Measurements from ENCODE around the gene UQCC3.
"Not testable (repeated sequence)": the region's sequence is repeated elsewhere in the genome, so short reads cannot be mapped to it uniquely, and the experiment has no call there.

UQCC3 gene, protein sequence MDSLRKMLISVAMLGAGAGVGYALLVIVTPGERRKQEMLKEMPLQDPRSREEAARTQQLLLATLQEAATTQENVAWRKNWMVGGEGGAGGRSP

DNA sequence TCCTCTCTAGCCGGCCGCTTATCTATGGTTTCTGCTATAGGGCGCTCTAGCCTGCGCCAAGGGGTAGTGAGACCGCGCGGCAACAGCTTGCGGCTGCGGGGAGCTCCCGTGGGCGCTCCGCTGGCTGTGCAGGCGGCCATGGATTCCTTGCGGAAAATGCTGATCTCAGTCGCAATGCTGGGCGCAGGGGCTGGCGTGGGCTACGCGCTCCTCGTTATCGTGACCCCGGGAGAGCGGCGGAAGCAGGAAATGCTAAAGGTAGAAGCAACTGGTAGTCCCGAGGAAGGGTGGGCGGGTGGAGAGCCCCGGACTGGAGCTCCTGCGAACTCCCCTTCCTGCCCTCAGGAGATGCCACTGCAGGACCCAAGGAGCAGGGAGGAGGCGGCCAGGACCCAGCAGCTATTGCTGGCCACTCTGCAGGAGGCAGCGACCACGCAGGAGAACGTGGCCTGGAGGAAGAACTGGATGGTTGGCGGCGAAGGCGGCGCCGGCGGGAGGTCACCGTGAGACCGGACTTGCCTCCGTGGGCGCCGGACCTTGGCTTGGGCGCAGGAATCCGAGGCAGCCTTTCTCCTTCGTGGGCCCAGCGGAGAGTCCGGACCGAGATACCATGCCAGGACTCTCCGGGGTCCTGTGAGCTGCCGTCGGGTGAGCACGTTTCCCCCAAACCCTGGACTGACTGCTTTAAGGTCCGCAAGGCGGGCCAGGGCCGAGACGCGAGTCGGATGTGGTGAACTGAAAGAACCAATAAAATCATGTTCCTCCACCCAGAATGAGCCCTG is at the start of gene UQCC3, which contains the start of gene LBHD1:
TSS of gene UQCC3 (plus strand) at position 66 of the 782 bp plus-strand sequence. CDS start at position 139, 73 bp downstream.
TSS of gene LBHD1 (minus strand) at position 660 of the 782 bp plus-strand sequence. CDS start 2,236 bp downstream, outside the sequence.
- peak; percentile 65 for DNase-seq

DNA sequence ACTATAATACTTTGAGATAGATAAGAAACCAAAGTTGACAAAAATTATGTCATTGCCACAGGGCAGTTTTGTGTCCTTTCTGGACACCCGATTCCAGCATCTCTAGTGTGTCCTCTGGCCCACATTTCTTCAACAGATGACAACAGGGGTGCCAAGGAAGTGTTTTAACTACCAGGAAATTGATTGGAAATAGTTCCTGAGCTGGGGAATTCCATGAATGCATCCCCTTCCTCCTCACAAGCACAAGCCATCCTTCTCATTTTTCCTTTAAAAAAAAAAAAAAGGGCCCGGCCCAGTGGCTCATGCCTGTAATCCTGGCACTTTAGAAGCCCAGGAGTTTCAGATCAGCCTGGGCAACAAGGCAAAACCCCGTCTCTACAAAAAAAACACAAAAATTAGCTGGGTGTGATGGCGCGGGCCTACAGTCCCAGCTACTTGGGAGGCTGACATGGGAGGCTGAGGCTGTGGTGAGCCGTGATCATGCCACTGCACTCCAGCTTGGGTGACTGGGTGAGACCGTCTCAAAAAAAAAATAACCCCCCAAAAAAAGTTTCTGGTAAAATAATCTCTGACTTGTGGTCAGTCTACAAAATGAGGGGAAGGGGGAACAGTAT is 48.9 kb upstream of the UQCC3 start:
- no peak for DNase-seq

DNA sequence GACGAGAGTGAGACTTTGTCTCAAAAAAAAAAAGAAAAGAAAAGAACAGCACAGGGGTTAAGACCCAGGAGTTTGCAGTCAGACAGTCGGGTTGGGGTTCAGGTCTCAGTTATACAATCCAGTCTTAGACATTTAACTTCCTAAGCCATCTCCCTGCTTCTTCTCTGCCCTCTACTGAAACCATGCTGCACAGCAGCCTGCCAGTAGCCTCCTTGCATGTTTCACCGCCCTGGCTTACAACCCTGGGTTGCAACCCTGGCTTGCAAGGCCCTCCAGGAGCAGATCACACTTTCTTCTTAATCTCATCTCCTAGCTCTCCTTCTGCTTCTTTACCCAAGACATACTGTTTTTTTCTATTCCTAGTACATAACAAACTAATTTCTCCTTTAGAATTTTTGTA is 43.8 kb upstream of the UQCC3 start:
- no peak for DNase-seq

DNA sequence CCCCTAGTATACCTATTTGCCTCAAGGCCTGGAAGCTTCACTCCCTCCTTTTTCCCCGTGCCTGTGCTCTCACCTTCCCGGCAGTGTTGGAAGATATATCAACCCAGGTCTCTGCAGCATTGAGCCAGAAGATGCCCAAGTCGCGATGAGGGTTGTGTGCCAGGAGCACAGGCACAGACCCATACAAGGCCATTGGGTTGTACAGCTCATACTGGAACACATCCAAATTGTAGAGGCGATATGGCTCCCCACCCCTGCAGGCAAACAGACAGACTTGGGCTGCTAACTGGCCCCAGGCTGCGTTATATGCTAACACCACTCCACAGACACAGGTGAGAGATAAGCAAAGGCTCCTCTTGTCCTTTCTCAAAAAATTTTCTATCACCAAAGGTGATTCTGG is 39.0 kb upstream of the UQCC3 start:
- DNase-seq, result no peak

- DNase-seq, result no peak
These were observed 27.3 kb upstream of the UQCC3 start for GRCh38 chr11:62644220-62644619.

- no peak for DNase-seq
These were observed 25.9 kb upstream of the UQCC3 start for GRCh38 chr11:62645671-62645945.

DNA sequence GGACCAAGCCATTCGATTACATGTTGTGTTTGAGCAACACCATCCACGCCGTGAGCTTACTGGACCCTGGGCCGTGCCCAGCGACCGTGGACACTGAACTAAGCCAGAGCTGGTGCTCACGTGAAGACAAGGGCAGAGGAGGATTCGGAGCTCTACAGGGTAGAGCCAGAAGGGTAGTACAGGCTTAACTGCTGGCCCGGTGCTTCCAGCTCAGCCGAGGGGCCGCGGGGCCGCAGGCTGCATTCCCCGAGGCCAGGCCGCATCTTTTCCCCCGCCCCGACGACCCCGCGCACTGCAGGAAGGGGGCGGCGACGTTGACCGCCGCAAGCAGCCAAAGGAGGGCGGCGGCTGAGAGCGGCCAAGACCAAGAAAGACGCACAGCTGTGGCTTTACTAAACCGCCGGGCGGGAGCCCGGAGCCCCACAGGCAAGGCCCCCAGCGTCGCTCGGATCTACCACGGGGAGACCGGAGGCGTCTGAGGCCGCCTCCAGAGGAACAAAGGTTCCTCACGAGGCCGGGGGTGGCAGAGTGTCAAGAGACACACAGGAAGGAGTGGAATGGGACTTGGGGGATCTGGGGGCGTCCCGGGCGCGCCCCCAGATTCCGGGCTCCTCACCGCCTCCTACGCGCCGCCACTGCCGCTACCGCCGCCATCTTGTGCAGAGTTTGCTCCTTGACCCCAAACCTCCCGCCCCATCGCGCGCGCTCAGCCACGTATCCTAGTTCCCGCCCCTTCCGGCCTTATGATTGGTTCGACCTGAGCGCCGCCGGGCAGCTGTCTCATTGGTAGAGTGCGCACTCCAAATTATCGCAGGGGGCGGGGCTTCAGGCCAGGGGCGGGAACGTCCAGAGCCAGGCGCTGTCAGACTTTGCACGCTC is 25.3 kb upstream of the UQCC3 start, which contains the start of gene GANAB:
TSS of gene GANAB (minus strand) at position 668 of the 879 bp plus-strand sequence. CDS start at position 654, 14 bp downstream.
- DNase-seq, result peak; percentile 95

GRCh38 chr11:62646825-62647608 is 24.5 kb upstream of the UQCC3 start:
- DNase-seq, result no peak

DNA sequence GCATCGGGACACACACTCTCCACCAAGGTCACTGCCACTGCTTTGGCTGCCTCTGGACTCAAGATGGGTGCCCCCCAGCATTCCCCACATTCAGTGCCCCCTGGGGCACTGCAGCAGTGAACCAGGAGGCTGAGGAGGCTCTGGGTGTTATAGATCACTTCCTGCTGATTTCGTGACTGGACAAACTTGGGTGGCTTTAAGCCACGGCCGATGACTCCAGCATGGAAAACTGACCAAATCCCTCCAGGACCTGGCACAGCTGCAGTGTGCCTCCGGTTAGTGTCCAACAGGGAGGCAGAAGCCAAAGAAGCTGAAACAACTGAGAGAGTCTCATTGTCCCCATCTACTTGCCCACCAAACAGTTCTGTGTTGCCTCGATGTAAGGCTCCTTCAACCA is 23.9 kb upstream of the UQCC3 start:
- DNase-seq, result no peak

DNA sequence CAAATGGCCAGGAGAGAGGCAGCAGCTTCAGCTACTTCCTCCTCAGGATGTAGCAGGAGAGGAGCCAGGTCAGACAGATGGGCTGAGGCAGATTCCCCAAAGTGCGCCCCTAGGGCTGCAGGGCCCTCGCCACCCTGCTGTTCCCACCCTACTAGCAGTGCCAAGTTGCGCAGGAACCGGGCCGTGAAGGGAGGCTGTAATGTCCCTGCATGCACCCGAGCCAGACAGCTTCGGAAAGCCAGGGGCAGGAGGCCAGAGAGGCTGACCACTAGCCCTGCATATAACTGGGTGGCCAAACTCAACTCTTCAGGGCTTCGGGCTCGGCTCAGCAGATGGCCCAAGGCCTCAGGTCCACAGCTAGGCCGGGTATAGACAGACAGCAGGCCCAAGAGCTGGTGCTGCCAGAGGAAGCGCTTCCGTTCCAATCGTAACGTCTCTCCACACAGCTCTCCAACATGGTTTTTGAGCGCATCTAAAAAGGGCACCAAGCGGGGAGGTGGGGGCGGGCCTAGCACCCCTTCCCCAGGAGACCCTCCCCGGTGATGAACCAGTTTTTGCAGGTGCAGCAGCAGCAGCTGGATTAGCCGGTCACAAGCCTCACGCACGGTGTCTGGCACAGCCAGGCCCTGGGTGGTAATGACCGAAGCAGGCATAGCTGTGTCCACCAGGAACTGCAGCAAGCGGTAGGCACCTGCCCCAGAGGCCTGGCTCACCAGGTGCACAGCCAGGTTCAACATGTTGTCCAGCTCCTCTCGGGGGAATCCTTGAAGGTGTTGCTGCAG is 23.1 kb upstream of the UQCC3 start:
- no peak for DNase-seq

GRCh38 chr11:62648967-62649364 is 22.5 kb upstream of the UQCC3 start:
- DNase-seq, result no peak

DNA sequence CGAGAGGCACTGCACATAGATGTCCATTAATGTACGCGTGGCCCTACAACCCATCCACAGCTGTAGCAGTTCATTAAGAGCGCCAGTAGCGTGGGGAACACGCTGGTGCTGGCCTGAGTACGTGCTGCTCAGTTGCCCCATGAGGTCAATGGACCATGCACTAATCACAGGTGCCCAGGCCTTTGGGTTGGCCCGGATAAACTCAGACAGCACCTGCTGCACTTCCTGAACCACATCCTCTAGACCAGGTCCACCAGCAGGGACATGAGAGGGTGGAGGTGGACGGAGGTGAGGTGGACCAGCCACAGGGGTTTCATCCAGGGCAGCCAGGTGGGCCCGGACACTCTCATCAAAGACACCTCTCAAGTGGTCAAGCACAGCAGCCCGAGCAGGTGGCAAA is 22.0 kb upstream of the UQCC3 start:
- no peak for DNase-seq

DNA sequence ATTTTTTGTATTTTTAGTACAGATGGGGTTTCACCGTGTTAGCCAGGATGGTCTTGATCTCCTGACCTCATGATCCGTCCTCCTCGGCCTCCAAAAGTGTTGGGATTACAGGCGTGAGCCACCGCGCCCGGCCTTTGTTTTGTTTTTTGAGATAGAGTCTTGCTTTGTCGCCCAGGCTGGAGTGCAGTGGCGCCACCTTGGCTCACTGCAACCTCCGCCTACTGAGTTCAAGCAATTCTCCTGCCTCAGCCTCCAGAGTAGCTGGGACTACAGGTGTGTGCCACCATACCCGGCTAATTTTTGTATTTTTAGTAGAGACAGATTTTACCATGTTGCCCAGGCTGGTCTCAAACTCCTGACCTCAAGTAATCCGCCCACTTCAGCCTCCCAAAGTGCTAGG is 21.2 kb upstream of the UQCC3 start:
- DNase-seq, result not testable (repeated sequence)

- no peak for DNase-seq
These were observed 19.1 kb upstream of the UQCC3 start for GRCh38 chr11:62652161-62653006.

GRCh38 chr11:62654297-62654696 is 17.2 kb upstream of the UQCC3 start:
- no peak for DNase-seq

DNA sequence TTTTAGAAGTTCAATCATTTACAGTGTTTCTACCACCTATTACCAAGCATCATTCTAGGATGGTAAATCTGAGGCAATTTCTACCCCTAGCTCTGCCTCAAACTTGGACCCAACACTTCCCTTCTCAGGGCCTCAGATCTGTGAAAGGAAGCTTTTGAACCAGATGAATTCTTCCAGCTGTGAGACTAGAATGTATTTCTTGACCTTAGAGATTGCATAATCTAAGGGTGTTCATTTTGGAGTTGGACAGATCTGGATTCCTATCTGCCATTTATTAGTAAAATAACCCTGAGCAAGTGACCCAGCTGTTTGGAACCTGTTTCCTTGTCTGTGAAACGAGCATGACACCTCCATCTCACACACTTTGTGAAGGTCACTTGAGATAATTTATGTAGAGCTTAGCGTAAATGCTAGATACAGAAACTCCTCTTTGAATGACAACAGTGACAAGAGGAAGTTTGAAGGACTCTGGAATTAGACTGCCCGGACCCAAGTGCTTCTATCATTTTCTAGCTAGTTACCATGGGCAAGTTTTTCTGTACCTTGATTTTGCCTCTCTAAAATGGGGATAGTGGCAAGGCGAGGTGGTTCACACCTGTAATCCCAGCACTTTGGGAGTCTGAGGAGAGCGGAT is 14.6 kb upstream of the UQCC3 start:
- no peak for DNase-seq

DNA sequence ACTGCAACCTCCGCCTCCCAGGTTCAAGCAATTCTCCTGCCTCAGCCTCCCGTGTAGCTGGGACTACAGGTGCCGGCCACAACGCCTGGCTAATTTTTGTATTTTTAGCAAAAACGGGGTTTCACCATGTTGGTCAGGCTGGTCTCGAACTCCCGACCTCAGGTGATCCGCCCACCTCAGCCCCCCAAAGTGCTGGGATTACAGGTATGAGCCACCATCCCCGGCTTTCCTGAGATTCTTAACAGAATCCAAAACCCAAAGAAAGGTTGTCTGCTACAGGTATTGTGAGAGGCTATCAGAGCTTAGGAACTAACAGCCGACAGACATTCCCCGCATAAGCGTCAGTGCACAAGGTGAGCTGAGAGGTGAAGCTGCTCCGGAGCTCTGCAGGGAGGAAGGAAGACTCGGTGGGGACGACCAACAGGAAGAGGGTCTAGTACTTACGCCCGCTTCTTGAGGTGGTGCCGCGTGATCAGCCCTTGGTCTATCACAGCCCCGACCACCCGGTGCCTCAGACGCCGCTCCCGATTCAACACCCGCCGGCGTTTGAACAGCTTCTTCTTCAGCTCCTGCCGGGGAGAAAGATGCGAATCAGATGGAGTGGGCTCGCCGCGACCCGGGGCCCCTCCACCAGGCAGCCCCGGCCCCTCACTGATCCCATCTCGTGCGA is 6.9 kb upstream of the UQCC3 start:
- DNase-seq, result no peak

DNA sequence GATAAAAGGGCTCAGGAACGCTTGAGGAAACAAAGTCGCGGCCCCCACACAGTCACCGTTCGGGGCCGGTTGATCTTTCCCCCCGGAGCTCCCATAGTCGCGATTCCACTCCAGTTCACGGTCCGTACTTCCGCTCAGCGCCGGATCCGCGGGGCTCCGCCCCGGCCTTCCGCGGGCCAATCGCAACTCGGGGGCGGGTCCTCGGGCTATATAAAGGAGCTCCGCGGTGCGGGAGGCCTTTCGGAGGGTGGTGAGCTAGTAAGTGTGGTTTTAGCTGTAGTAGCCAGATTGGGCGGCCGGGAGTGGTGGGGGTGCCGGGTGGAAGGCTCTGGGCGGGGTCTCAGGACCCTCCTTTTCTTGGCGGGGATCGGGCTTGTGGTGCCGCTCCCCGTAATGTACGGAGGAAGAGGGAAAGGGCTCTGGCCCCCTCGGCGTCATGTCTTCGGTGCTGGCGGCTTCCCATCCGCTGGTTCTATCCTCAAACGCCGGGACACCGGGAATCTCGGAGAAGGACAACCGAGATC is 6.3 kb upstream of the UQCC3 start, which contains the start of the genes C11orf98 and CSKMT:
TSS of gene C11orf98 (minus strand) at position 136 of the 524 bp plus-strand sequence. CDS start at position 95, 41 bp downstream.
TSS of gene CSKMT (plus strand) at position 238 of the 524 bp plus-strand sequence. CDS start 568 bp downstream, outside the sequence.
- peak; percentile 88 for DNase-seq

All from NCI-H2107 (cell line).